HK-2 (cell line): Measurements from ENCODE around the gene RBBP8NL.

ENCODE experiments used
- DNase-seq: peaks from one replicate; pipeline ENCODE4 v3.0.0-alpha.2; 2018; ENCODE audit not compliant: unreplicated experiment

The RBBP8NL gene

GRCh38 chr20:62427172-62428001 is at the start of gene RBBP8NL:
Gene RBBP8NL (minus strand): TSS chr20:62427539. CDS start chr20:62419647, 7,892 bp downstream.
- no peak for DNase-seq

- DNase-seq: no peak
These were observed 48.9 kb upstream of the RBBP8NL start for GRCh38 chr20:62476056-62476838.

- no peak for DNase-seq
These were observed 48.4 kb upstream of the RBBP8NL start, which contains the start of gene GATA5 for GRCh38 chr20:62475772-62476055. Gene GATA5 (minus strand): TSS chr20:62475995. CDS start chr20:62475521, 474 bp downstream.

- no peak for DNase-seq
These were observed 47.9 kb upstream of the RBBP8NL start for GRCh38 chr20:62475027-62475771.

GRCh38 chr20:62474604-62475026 is 47.3 kb upstream of the RBBP8NL start:
- no peak for DNase-seq

GRCh38 chr20:62473717-62474603 is 46.6 kb upstream of the RBBP8NL start:
- DNase-seq: no peak

- no peak for DNase-seq
These were observed 45.7 kb upstream of the RBBP8NL start for GRCh38 chr20:62472941-62473585.

- DNase-seq: no peak
These were observed 45.0 kb upstream of the RBBP8NL start for GRCh38 chr20:62472138-62472940.

- no peak for DNase-seq
These were observed 43.1 kb upstream of the RBBP8NL start for GRCh38 chr20:62470459-62470858.

GRCh38 chr20:62470001-62470400 is 42.7 kb upstream of the RBBP8NL start:
- DNase-seq: no peak

GRCh38 chr20:62469352-62469751 is 42.0 kb upstream of the RBBP8NL start:
- no peak for DNase-seq

- DNase-seq: no peak
These were observed 39.6 kb upstream of the RBBP8NL start for GRCh38 chr20:62466806-62467537.

- DNase-seq: no peak
These were observed 38.9 kb upstream of the RBBP8NL start for GRCh38 chr20:62466072-62466760.

- DNase-seq: no peak
These were observed 37.7 kb upstream of the RBBP8NL start for GRCh38 chr20:62464990-62465389.

GRCh38 chr20:62464425-62464770 is 37.1 kb upstream of the RBBP8NL start:
- DNase-seq: no peak

GRCh38 chr20:62463651-62464424 is 36.5 kb upstream of the RBBP8NL start:
- no peak for DNase-seq

- no peak for DNase-seq
These were observed 35.7 kb upstream of the RBBP8NL start for GRCh38 chr20:62462976-62463592.
